Measurements from ENCODE around the gene IRF2BPL. TPM values are rescaled to one million over a fixed set of nuclear protein-coding genes. Genes with fewer than 3 reads are reported as not detected.

IRF2BPL gene
- total RNA-seq, 1 donor from 2014 or later = 56.2 TPM

GRCh38 chr14:77052281-77053044 lies 24.0 kb upstream of the IRF2BPL start:
- H3K27ac Mint-ChIP-seq = no peak overlapping the region
- no peak overlapping the region for H3K4me3 Mint-ChIP-seq (ENCODE audit: low read depth)
- no peak for TF ChIP-seq CTCF (IDR thresholded peaks at IDR 0.05; ENCODE audit: unreplicated experiment)
- no peak for DNase-seq (ENCODE audit: low spot score, unreplicated experiment)
- H3K27me3 Mint-ChIP-seq = no peaks in the 10 kb centered on the region
- no peaks in the 10 kb centered on the region for H3K4me1 Mint-ChIP-seq (ENCODE audit: low read depth)
- no peaks in the 10 kb centered on the region for H3K36me3 Mint-ChIP-seq (ENCODE audit: insufficient read depth)
- H3K9me3 Mint-ChIP-seq (ENCODE audit: low read depth) = no peaks in the 10 kb centered on the region

GRCh38 chr14:77051116-77051515 lies 22.6 kb upstream of the IRF2BPL start:
- H3K4me1 Mint-ChIP-seq (ENCODE audit: low read depth) = no peaks in the 10 kb centered on the region
- no peak overlapping the region for H3K27ac Mint-ChIP-seq
- H3K4me3 Mint-ChIP-seq (ENCODE audit: low read depth) = no peak overlapping the region
- no peaks in the 10 kb centered on the region for H3K27me3 Mint-ChIP-seq
- H3K9me3 Mint-ChIP-seq (ENCODE audit: low read depth) = no peaks in the 10 kb centered on the region
- no peak for TF ChIP-seq CTCF (IDR thresholded peaks at IDR 0.05; ENCODE audit: unreplicated experiment)
- DNase-seq (ENCODE audit: low spot score, unreplicated experiment) = no peak
- no peaks in the 10 kb centered on the region for H3K36me3 Mint-ChIP-seq (ENCODE audit: insufficient read depth)

DNA sequence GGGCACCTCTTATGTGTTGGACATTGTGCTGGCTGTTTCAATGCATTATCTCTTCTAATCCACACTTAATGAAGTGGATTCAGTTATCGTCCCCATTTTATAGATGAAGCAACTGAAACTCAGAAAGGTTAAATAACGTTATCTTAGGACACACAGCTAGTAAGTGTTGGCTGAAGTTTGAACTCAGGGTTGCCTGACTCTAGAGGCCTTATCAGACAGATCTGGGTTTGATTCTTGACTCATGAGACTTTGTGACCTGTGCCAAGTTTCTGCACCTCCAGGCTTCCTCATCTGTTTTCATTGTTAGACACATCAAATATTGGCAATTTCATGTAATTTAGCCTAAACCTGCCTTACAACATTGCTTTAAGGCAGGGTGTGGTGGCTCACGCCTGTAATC lies 18.2 kb upstream of the IRF2BPL start:
- no peak for TF ChIP-seq CTCF (IDR thresholded peaks at IDR 0.05; ENCODE audit: unreplicated experiment)
- no peaks in the 10 kb centered on the region for H3K36me3 Mint-ChIP-seq (ENCODE audit: insufficient read depth)
- H3K27me3 Mint-ChIP-seq = no peaks in the 10 kb centered on the region
- H3K4me1 Mint-ChIP-seq (ENCODE audit: low read depth) = peaks cover 31% of the 10 kb centered on the region
- no peaks in the 10 kb centered on the region for H3K9me3 Mint-ChIP-seq (ENCODE audit: low read depth)
- no peak overlapping the region for H3K4me3 Mint-ChIP-seq (ENCODE audit: low read depth)
- DNase-seq (ENCODE audit: low spot score, unreplicated experiment) = no peak
- H3K27ac Mint-ChIP-seq = no peak overlapping the region

DNA sequence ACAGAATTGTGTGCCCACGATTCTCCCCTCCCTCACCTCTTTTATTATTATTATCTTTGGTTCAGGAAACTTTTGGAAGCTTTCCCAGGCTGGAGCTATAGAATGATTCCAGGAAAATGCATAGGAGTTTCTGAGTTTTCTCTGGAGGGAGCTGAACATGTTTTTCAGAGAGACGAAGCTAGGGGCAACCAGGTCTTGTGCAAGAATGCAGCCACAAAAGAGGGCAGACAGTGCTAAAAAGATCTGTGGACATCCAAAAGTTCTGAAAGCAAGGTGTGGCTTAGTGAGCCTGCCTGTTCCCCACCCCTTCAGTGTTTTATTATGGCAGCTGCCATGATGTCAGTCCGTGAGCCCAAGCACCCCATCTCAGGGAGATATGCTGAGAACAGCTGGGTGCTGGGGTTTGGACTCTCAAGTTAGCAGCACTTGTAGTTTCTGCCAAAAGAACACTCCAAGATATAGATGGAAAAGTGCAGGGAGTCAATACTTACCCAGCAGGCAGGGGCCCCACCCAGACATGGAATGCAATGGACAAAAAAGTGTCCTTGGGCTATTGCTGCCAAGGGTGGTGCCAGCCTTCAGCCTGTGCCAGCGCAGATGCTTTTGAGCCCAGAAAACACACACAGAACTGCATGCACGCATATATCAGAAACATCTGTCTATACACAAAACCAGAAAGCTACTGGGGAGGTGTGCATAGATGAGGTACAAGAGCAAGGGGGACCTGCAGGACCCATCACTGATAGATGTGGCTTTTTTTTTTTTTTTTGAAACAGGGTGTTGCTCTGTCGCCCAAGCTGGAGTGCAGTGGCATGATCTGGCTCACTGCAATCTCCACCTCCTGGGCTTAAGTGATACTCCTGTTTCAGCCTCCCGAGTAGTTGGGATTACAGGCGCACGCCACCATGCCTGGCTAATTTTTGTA lies 17.0 kb upstream of the IRF2BPL start:
- H3K4me1 Mint-ChIP-seq (ENCODE audit: low read depth) = peaks cover 42% of the 10 kb centered on the region
- H3K4me3 Mint-ChIP-seq (ENCODE audit: low read depth) = no peak overlapping the region
- DNase-seq (ENCODE audit: low spot score, unreplicated experiment) = no peak
- H3K36me3 Mint-ChIP-seq (ENCODE audit: insufficient read depth) = no peaks in the 10 kb centered on the region
- no peak for TF ChIP-seq CTCF (IDR thresholded peaks at IDR 0.05; ENCODE audit: unreplicated experiment)
- H3K9me3 Mint-ChIP-seq (ENCODE audit: low read depth) = no peaks in the 10 kb centered on the region
- H3K27me3 Mint-ChIP-seq = no peaks in the 10 kb centered on the region
- no peak overlapping the region for H3K27ac Mint-ChIP-seq

DNA sequence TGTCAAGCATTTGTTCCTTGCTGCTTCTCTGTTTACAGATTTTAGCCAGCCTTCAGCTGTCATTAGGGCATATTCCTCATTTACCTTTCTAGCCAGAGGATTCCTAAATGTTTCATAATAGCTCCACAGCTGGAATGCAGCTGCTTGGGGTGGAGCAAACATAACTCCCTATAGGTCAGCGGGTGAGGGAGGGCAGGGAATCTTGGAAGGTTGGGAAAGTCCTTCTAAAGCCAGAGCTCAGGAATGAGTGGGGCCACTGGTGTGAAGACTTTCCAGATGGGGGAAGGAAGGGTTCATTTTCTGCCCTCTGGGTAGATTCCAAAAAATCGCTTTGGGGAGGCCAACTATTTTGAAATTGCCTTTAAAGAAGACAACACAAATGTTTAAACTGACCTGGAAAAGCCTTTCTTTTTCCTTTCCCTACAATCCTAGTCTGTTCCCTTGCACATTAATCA lies 16.3 kb upstream of the IRF2BPL start:
- H3K4me1 Mint-ChIP-seq (ENCODE audit: low read depth) = peaks cover 45% of the 10 kb centered on the region
- no peak for DNase-seq (ENCODE audit: low spot score, unreplicated experiment)
- no peaks in the 10 kb centered on the region for H3K27me3 Mint-ChIP-seq
- no peak for TF ChIP-seq CTCF (IDR thresholded peaks at IDR 0.05; ENCODE audit: unreplicated experiment)
- H3K27ac Mint-ChIP-seq = no peak overlapping the region
- H3K9me3 Mint-ChIP-seq (ENCODE audit: low read depth) = no peaks in the 10 kb centered on the region
- no peak overlapping the region for H3K4me3 Mint-ChIP-seq (ENCODE audit: low read depth)
- no peaks in the 10 kb centered on the region for H3K36me3 Mint-ChIP-seq (ENCODE audit: insufficient read depth)

Data from progenitor cell of endocrine pancreas (in vitro differentiated cells).